Measurements from ENCODE around the gene BEGAIN. TPM values are rescaled to one million over a fixed set of nuclear protein-coding genes. Genes with fewer than 3 reads are reported as not detected.

Gene BEGAIN
- total and polyA plus RNA-seq, 2 donors from 2014 or later, result 0.52 to 1.4 TPM

DNA sequence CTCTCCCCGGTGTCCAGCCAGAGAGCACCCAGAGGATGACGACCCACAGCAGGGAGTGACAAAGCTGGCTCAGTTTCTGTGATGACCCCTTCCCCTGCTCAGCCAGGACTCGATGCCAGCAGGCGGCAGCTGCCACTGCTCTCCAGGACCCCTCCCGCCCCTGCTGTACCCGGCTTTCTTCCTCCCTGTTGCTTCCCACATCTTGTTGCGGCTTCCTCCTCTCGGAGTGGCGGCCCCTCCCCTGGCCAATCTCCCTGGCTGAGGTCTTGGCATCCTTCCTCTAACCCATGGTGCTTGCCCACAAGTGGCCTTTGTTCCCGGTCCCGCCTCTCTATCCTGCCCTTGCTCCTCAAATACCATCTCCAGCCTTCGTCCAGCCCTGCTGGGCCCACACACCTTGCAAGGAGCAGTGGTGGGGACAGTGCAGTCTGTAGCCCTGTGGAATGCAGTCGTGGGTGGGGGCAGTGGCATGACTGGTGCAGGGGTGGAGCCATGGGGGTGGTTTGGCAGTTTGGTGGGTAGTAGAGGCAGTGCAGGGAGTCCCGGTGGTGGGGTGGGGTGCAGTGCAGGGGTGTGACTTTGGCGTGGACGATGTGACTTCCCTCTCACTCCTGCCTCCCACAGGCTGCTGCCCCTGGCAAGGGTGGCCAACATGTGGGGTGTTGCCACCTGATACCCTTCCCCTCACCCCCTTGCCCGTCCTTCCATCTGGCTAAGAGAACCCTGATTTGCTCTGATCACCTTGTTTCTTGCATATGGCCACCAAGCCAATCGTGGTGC is 16.3 kb upstream of the BEGAIN start:
- TF ChIP-seq, protein P1, sequence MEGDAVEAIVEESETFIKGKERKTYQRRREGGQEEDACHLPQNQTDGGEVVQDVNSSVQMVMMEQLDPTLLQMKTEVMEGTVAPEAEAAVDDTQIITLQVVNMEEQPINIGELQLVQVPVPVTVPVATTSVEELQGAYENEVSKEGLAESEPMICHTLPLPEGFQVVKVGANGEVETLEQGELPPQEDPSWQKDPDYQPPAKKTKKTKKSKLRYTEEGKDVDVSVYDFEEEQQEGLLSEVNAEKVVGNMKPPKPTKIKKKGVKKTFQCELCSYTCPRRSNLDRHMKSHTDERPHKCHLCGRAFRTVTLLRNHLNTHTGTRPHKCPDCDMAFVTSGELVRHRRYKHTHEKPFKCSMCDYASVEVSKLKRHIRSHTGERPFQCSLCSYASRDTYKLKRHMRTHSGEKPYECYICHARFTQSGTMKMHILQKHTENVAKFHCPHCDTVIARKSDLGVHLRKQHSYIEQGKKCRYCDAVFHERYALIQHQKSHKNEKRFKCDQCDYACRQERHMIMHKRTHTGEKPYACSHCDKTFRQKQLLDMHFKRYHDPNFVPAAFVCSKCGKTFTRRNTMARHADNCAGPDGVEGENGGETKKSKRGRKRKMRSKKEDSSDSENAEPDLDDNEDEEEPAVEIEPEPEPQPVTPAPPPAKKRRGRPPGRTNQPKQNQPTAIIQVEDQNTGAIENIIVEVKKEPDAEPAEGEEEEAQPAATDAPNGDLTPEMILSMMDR (IDR thresholded peaks at IDR 0.05; ENCODE audit: borderline replicate concordance, extremely low read depth, insufficient read depth), result no peak
- H3K9ac ChIP-seq (ENCODE audit: low read length in 3 of 3), result no peak overlapping the region
- no peaks in the 10 kb centered on the region for H3K36me3 ChIP-seq (ENCODE audit: control insufficient read depth in 2 of 3, insufficient read depth in 3 of 3, low read length in 3 of 3)
- H3K4me3 ChIP-seq (ENCODE audit: low read length in 3 of 3), result no peak overlapping the region
- peak in 2 of 5 donors; percentile 37 to 61 for DNase-seq
- no peak for FAIRE-seq
- intact Hi-C loops (cut with DNase I), result no loop called here
- H3K27ac ChIP-seq (ENCODE audit: low read depth in 2 of 2, low read length in 2 of 2), result no peak overlapping the region
- H3K27me3 ChIP-seq (ENCODE audit: control insufficient read depth, insufficient read depth, low read length), result no peaks in the 10 kb centered on the region
- no peaks in the 10 kb centered on the region for H3K4me1 ChIP-seq (ENCODE audit: control insufficient read depth in 2 of 3, insufficient read depth in 2 of 3, low read depth in 1 of 3, low read length in 3 of 3)
- H3K9me3 ChIP-seq (ENCODE audit: control insufficient read depth in 2 of 3, insufficient read depth in 1 of 3, low read length in 3 of 3), result peaks cover 0 to 10% (median 3%) of the 10 kb centered on the region in 3 donors

DNA sequence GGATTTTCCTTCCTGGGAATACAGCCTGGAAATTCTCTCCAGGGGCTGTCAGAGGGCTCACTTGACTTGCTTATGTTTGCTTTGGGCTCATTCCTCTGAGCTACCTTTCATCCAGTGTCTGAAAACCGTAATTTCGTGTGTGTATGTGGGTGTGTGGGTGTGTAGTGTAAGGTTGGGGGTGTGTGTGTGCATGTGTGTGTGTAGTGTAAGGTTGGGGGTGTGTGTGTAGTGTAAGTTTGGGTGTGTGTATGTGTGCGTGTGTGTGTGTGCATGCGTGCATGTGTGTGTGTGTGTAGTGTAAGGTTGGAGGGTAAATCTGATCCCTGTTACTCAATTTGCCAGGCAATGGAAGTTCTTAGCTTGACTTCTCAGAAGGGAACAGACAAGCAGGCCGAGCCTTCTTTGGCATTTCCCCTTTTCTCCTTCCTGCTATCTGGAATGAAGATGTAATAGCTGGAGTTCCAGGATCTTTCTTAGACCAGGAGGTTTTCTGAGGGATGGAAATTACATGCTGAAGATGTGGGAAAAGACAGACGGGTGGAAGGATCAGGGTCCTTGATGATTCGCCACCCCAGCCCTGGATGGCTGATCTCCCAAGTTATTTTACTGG is 15.5 kb upstream of the BEGAIN start:
- Histone ChIP-seq H3K4me3 (ENCODE audit: low read length in 3 of 3) (no peak overlapping the region), H3K9me3 (ENCODE audit: control insufficient read depth in 2 of 3, insufficient read depth in 1 of 3, low read length in 3 of 3) (peaks cover 0 to 10% (median 3%) of the 10 kb centered on the region in 3 donors), H3K4me1 (ENCODE audit: control insufficient read depth in 2 of 3, insufficient read depth in 2 of 3, low read depth in 1 of 3, low read length in 3 of 3) (no peaks in the 10 kb centered on the region), H3K27ac (ENCODE audit: low read depth in 2 of 2, low read length in 2 of 2) (no peak overlapping the region), H3K36me3 (ENCODE audit: control insufficient read depth in 2 of 3, insufficient read depth in 3 of 3, low read length in 3 of 3) (no peaks in the 10 kb centered on the region), H3K9ac (ENCODE audit: low read length in 3 of 3) (no peak overlapping the region), H3K27me3 (ENCODE audit: control insufficient read depth, insufficient read depth, low read length) (no peaks in the 10 kb centered on the region)
- intact Hi-C loops (cut with DNase I), result no loop called here
- TF ChIP-seq, protein P1 (IDR thresholded peaks at IDR 0.05; ENCODE audit: borderline replicate concordance, extremely low read depth, insufficient read depth), result no peak
- DNase-seq (peak in 1 of 5 donors; percentile 4), FAIRE-seq (no peak)

DNA sequence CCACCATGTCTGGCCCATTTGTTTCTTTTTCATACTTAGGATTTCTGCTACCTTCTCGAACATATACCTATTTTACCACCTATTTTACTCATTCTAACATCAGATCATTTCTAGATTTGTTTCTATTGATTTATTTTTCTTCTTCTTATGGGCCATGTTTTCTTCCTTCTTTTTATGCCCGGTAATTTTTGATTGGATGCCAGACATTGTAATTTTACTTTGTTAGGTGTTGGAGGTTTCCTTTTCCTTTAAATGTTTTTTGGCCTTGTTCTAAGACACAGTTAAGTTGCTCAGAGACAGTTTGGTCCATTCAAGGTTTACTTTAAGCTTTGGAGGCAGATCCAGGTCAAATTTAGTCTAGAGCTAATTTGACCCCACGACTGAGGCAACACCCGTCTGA is 14.7 kb upstream of the BEGAIN start:
- TF ChIP-seq, protein P1 (IDR thresholded peaks at IDR 0.05; ENCODE audit: borderline replicate concordance, extremely low read depth, insufficient read depth), result no peak
- Histone ChIP-seq H3K9ac (ENCODE audit: low read length in 3 of 3) (no peak overlapping the region), H3K27ac (ENCODE audit: low read depth in 2 of 2, low read length in 2 of 2) (no peak overlapping the region), H3K4me1 (ENCODE audit: control insufficient read depth in 2 of 3, insufficient read depth in 2 of 3, low read depth in 1 of 3, low read length in 3 of 3) (no peaks in the 10 kb centered on the region), H3K9me3 (ENCODE audit: control insufficient read depth in 2 of 3, insufficient read depth in 1 of 3, low read length in 3 of 3) (peaks cover 0 to 10% (median 3%) of the 10 kb centered on the region in 3 donors), H3K36me3 (ENCODE audit: control insufficient read depth in 2 of 3, insufficient read depth in 3 of 3, low read length in 3 of 3) (no peaks in the 10 kb centered on the region), H3K4me3 (ENCODE audit: low read length in 3 of 3) (no peak overlapping the region), H3K27me3 (ENCODE audit: control insufficient read depth, insufficient read depth, low read length) (no peaks in the 10 kb centered on the region)
- no peak for DNase-seq
- no peak for FAIRE-seq
- intact Hi-C loops (cut with DNase I), result no loop called here

Measured in kidney (tissue), 14 donors.